Inflammatory macrophage treated with lipopolysaccharide for 4 hours (primary cell): ENCODE results near the gene RGR.

Experiments
- DNase-seq: peaks from one replicate; pipeline ENCODE4 v3.0.0-alpha.2; 2020

Gene RGR

GRCh38 chr10:84302223-84302622 lies 57.4 kb downstream of the RGR start:
- DNase-seq = no peak

GRCh38 chr10:84306751-84307384 lies 62.0 kb downstream of the RGR start:
- no peak for DNase-seq

- no peak for DNase-seq
Observed at GRCh38 chr10:84308021-84308420, 63.2 kb downstream of the RGR start.

GRCh38 chr10:84308481-84309304 lies 63.8 kb downstream of the RGR start:
- DNase-seq = peak; percentile 86
